Endodermal cell (in vitro differentiated cells): ENCODE data around the gene C1orf94. TPM values are rescaled to one million over a fixed set of nuclear protein-coding genes. Genes with fewer than 3 reads are reported as not detected.
A peak's percentile ranks its signal among the peaks of the same experiment; 100 is the strongest.

Source experiments
- DNase-seq: peaks from one replicate; pipeline ENCODE4 v3.0.0-alpha.2; 2017
- H3K27ac ChIP-seq: 2 replicates; pipeline ENCODE4 v1.5.1; 2013; ENCODE audit warnings: mild to moderate bottlenecking, low read depth, low read length, moderate library complexity
- H3K27me3 ChIP-seq: 2 replicates; pipeline ENCODE4 v1.6.1; 2013; ENCODE audit warnings: mild to moderate bottlenecking, low read length, moderate library complexity; ENCODE audit not compliant: insufficient read depth, control insufficient read depth, poor library complexity, severe bottlenecking
- H3K36me3 ChIP-seq: 2 replicates; pipeline ENCODE4 v1.7.0; 2013; ENCODE audit warnings: mild to moderate bottlenecking, low read length, moderate library complexity; ENCODE audit not compliant: control insufficient read depth, insufficient read depth
- H3K4me1 ChIP-seq: one replicate; pipeline ENCODE4 v1.7.0; 2013; ENCODE audit warnings: low read length; ENCODE audit not compliant: control insufficient read depth, insufficient read depth
- H3K4me3 ChIP-seq: 2 replicates; pipeline ENCODE4 v1.5.1; 2013; ENCODE audit warnings: mild to moderate bottlenecking, low read length, moderate library complexity
- H3K9ac ChIP-seq: 2 replicates; pipeline ENCODE4 v1.6.1; 2013; ENCODE audit warnings: mild to moderate bottlenecking, low read length, moderate library complexity; ENCODE audit not compliant: poor library complexity, severe bottlenecking; ENCODE audit errors: extremely low read depth
- H3K9me3 ChIP-seq: 2 replicates; pipeline ENCODE4 v1.6.1; 2013; ENCODE audit warnings: mild to moderate bottlenecking, low read length, moderate library complexity; ENCODE audit not compliant: control insufficient read depth
- H3K27ac Mint-ChIP-seq: 2 replicates; pipeline ENCODE4 v1.8.0; 2020; ENCODE audit warnings: mixed read lengths
- H3K27me3 Mint-ChIP-seq: 2 replicates; pipeline ENCODE4 v1.8.0; 2021; ENCODE audit warnings: mild to moderate bottlenecking, mixed read lengths; ENCODE audit not compliant: insufficient read depth
- H3K36me3 Mint-ChIP-seq: 2 replicates; pipeline ENCODE4 v1.8.0; 2020; ENCODE audit warnings: low read depth, mixed read lengths
- H3K4me1 Mint-ChIP-seq: 2 replicates; pipeline ENCODE4 v1.8.0; 2020; ENCODE audit warnings: mixed read lengths
- H3K4me3 Mint-ChIP-seq: 2 replicates; pipeline ENCODE4 v1.8.0; 2020; ENCODE audit warnings: mild to moderate bottlenecking, moderate library complexity, mixed read lengths
- H3K9me3 Mint-ChIP-seq: 2 replicates; pipeline ENCODE4 v1.8.0; 2020; ENCODE audit warnings: mild to moderate bottlenecking, mixed read lengths
- WGBS, 2 experiments: methylation state at CpG; one replicate each; pipeline versions ENCODE4 v1.1.5 to v1.1.7; 2013; ENCODE audit warnings: missing lambda C conversion rate in 2 of 2, mixed read lengths in 1 of 2; ENCODE audit not compliant: insufficient coverage in 1 of 2, insufficient read length in 1 of 2; 5-methylcytosine and 5-hydroxymethylcytosine counted together
- total RNA-seq, 2 donors: library from RNA; stranded (reverse); fragmentation: NEBNext Ultra II Directional in 1 of 2; extraction: Animal tissue kit (Norgen Biotek cat#: 25700) in 1 of 2; gene quantifications; 2 replicates in 1 of 2; 3 replicates in 1 of 2; pipeline ENCODE4 v1.2.1, GENCODE V29; 2021
- TF ChIP-seq, protein P1 (sequence below): fragments of 200-600 bp; sonication (generic); conservative IDR thresholded peaks from 2 replicates; pipeline ENCODE4 v1.5.0; 2021; ENCODE audit warnings: antibody characterized with exemption, mild to moderate bottlenecking

C1orf94 gene
- total RNA-seq, 2 donors from 2014 or later, result 0.15 to 0.29 TPM

DNA sequence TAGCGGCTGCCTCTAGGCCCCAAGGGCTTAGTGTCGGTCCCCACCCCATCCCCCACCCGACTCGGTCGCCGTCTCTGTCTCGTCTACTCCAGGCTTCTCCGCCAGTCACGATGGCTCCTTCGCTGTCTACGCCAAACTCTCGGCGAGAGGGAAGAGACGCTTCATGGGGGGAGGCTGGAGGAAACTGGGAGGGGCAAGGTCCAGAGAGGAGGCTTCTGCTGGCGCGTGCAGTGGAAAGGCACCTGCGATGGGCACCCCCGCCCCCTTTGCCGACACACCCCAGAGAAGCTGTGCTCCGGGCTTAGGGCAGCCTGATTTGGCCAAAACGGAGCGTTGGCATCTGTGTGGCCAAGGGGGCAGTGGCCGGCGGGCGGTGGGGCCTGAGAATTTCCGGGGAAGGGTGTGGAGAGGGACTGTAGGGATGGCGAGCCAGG is 10.5 kb upstream of the C1orf94 start:
- H3K36me3 ChIP-seq, result no peaks in the 10 kb centered on the region
- peak; percentile 86 for DNase-seq
- H3K9me3 ChIP-seq, result no peaks in the 10 kb centered on the region
- H3K27me3 ChIP-seq, result peaks cover 95% of the 10 kb centered on the region
- peaks cover 10% of the 10 kb centered on the region for H3K4me1 Mint-ChIP-seq
- 2% methylated on average over 27 of the region's 27 CpGs; no CpG with 5 or more reads in 1 of the 2 experiments for WGBS, 2 experiments
- H3K27me3 Mint-ChIP-seq, result peaks cover 97% of the 10 kb centered on the region
- H3K4me3 Mint-ChIP-seq, result peak overlapping the region; percentile 61
- TF ChIP-seq, protein P1, sequence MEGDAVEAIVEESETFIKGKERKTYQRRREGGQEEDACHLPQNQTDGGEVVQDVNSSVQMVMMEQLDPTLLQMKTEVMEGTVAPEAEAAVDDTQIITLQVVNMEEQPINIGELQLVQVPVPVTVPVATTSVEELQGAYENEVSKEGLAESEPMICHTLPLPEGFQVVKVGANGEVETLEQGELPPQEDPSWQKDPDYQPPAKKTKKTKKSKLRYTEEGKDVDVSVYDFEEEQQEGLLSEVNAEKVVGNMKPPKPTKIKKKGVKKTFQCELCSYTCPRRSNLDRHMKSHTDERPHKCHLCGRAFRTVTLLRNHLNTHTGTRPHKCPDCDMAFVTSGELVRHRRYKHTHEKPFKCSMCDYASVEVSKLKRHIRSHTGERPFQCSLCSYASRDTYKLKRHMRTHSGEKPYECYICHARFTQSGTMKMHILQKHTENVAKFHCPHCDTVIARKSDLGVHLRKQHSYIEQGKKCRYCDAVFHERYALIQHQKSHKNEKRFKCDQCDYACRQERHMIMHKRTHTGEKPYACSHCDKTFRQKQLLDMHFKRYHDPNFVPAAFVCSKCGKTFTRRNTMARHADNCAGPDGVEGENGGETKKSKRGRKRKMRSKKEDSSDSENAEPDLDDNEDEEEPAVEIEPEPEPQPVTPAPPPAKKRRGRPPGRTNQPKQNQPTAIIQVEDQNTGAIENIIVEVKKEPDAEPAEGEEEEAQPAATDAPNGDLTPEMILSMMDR, result no peak
- H3K4me3 ChIP-seq, result peak overlapping the region; percentile 49
- H3K9me3 Mint-ChIP-seq, result no peaks in the 10 kb centered on the region
- no peak overlapping the region for H3K27ac ChIP-seq
- no peak overlapping the region for H3K9ac ChIP-seq
- no peaks in the 10 kb centered on the region for H3K36me3 Mint-ChIP-seq
- H3K4me1 ChIP-seq, result no peaks in the 10 kb centered on the region
- no peak overlapping the region for H3K27ac Mint-ChIP-seq

DNA sequence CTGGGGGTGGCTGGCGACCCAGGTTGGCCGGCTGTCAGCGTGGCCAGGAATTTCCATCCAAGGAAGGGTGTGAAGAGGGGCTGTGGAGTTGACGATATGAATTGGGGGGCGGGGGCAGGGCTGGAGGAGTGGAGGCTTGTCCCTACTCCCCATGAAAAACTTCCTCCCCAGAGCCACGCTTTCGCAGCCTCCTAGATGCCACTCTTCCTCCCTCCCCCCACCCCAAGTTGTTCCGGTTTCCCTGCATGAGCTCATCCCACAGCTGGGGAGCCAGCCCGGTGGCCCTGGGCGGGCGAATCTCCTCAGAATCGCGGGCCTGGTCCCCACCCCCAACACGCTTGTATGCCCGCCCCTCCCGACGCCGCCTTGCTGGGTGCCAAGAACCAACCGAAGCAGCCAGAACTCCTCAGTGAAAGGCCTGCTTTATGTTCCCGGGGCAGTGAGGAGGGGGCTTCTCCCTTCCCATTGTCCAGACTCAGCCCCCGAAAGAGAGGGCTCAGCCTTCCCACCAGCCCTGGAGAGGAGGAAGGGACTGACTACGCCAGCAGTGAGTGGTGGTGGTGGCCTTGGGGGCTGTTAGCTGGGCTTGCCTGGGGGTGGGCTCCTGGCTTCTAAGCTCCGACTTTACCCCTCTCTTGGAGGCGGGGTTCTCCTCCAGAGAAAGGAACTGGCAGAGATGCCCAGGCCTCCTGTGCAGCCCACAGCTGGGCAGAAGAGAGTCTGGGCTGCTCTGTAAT is 9.9 kb upstream of the C1orf94 start:
- Mint-ChIP-seq H3K36me3 (no peaks in the 10 kb centered on the region), H3K4me1 (peaks cover 10% of the 10 kb centered on the region), H3K4me3 (peak overlapping the region; percentile 61), H3K27me3 (peaks cover 96% of the 10 kb centered on the region), H3K27ac (no peak overlapping the region), H3K9me3 (no peaks in the 10 kb centered on the region)
- no peaks in the 10 kb centered on the region for H3K4me1 ChIP-seq
- peak; percentile 89 for DNase-seq
- no peak overlapping the region for H3K27ac ChIP-seq
- WGBS, 2 experiments, result 10 to 11% methylated on average over 4 to 23 of the region's 24 CpGs
- TF ChIP-seq, protein P1, result no peak
- peaks cover 91% of the 10 kb centered on the region for H3K27me3 ChIP-seq
- H3K36me3 ChIP-seq, result no peaks in the 10 kb centered on the region
- H3K4me3 ChIP-seq, result peak overlapping the region; percentile 49
- H3K9me3 ChIP-seq, result no peaks in the 10 kb centered on the region
- no peak overlapping the region for H3K9ac ChIP-seq

DNA sequence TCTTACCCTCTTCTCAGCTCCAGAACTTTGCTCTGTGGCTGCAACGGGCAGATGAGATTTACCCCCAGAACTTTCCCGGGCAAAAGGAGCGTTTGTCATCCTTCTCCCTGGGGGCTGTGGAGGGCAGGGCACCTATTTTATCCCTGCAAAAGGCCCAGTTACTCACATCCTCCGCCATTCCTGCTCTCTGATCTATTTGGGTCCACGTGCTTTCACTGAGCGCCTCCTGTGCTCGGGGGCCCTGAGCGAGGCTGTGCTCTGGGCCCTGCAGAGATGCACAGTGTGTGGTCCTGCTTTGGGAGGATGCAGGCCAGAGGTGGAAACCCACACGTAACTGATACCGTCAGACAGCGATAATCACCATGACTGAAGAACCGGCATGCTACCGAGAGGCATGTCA is 9.3 kb upstream of the C1orf94 start:
- Histone ChIP-seq H3K36me3 (no peaks in the 10 kb centered on the region), H3K4me1 (no peaks in the 10 kb centered on the region), H3K27ac (no peak overlapping the region), H3K27me3 (peaks cover 85% of the 10 kb centered on the region), H3K9me3 (no peaks in the 10 kb centered on the region), H3K4me3 (no peak overlapping the region), H3K9ac (no peak overlapping the region)
- peak; percentile 61 for DNase-seq
- Mint-ChIP-seq H3K36me3 (no peaks in the 10 kb centered on the region), H3K4me1 (peaks cover 10% of the 10 kb centered on the region), H3K9me3 (no peaks in the 10 kb centered on the region), H3K27ac (no peak overlapping the region), H3K27me3 (peaks cover 96% of the 10 kb centered on the region), H3K4me3 (peak overlapping the region; percentile 61)
- WGBS, 2 experiments, result 28 to 47% methylated on average over 6 to 13 of the region's 13 CpGs
- TF ChIP-seq, protein P1, result no peak
